Measurements from ENCODE around the gene WDR27. TPM values are rescaled to one million over a fixed set of nuclear protein-coding genes. Genes with fewer than 3 reads are reported as not detected.

WDR27 gene
- total RNA-seq, 5 donors from 2014 or later (not counting 1 experiment from before 2014, with no cell fraction given) = 39.7 to 71.5 (median 52.5) TPM

- Mint-ChIP-seq H3K4me3 (no peak overlapping the region), H3K9me3 (no peaks in the 10 kb centered on the region), H3K27ac (no peak overlapping the region), H3K27me3 (no peaks in the 10 kb centered on the region), H3K36me3 (peaks cover 3% of the 10 kb centered on the region), H3K4me1 (no peaks in the 10 kb centered on the region)
- ATAC-seq (replicated peaks in 1 of 4) (no peak), DNase-seq (no peak)
- H3K9me3 ChIP-seq = no peaks in the 10 kb centered on the region
- peaks cover 0 to 6% of the 10 kb centered on the region in 2 donors for H3K36me3 ChIP-seq (ENCODE audit: control insufficient read depth in 2 of 2, extremely low read depth in 1 of 2, insufficient read depth in 1 of 2, low read length in 1 of 2)
- H3K4me1 ChIP-seq (ENCODE audit: control insufficient read depth in 1 of 2, extremely low read depth in 1 of 2, insufficient read depth in 2 of 2, low read length in 2 of 2) = no peaks in the 10 kb centered on the region
- POLR2A ChIA-PET = no interaction called here
- no peak overlapping the region for H3K27ac ChIP-seq (ENCODE audit: low read length)
- 95% methylated on average over 18 of the region's 22 CpGs for WGBS (ENCODE audit: insufficient coverage)
- CTCF ChIA-PET = no interaction called here
- H3K4me3 ChIP-seq (ENCODE audit: control insufficient read depth in 1 of 2, extremely low read depth in 1 of 2, low read length in 1 of 2) = no peak overlapping the region
- no peaks in the 10 kb centered on the region for H3K27me3 ChIP-seq (replicated peaks in 1 of 2; ENCODE audit: control insufficient read depth in 2 of 2, extremely low read depth in 1 of 2, insufficient read depth in 2 of 2, low read length in 1 of 2)
Measured at GRCh38 chr6:169502445-169502844, 199.4 kb downstream of the WDR27 start.

- POLR2A ChIA-PET = interaction anchor here in 1 of 2 donors (0.6 kb wide), 1 partner anchor 217 kb away, joined by 3 read pairs; no protein-coding TSS in a partner anchor
Measured at GRCh38 chr6:169501777-169502313, 200.0 kb downstream of the WDR27 start.

DNA sequence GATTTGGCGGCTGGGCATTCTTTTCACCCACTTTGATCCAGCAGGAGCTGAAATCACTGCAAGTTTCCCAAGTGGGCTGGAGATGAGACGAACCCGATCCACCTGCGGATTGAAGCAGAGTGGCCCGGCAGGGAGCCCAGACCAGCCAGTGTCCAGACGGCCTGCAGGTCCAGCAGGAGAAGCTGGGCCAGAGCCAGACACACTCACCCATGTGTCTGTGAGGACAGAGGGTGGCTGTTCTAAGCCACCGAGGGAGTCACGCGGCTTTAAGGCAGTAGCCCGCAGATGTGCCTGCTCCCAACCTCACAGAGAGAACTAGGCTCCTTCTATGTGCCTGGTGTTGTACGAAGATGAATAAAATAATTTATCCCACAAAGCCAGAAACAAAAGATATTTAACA lies 200.7 kb downstream of the WDR27 start:
- H3K27me3 Mint-ChIP-seq = no peaks in the 10 kb centered on the region
- CTCF ChIA-PET = no interaction called here
- H3K9me3 Mint-ChIP-seq = no peaks in the 10 kb centered on the region
- no peaks in the 10 kb centered on the region for H3K4me1 Mint-ChIP-seq
- Histone ChIP-seq H3K9me3 (no peaks in the 10 kb centered on the region), H3K27ac (ENCODE audit: low read length) (no peak overlapping the region), H3K4me1 (ENCODE audit: control insufficient read depth in 1 of 2, extremely low read depth in 1 of 2, insufficient read depth in 2 of 2, low read length in 2 of 2) (no peaks in the 10 kb centered on the region), H3K36me3 (ENCODE audit: control insufficient read depth in 2 of 2, extremely low read depth in 1 of 2, insufficient read depth in 1 of 2, low read length in 1 of 2) (peaks cover 0 to 6% of the 10 kb centered on the region in 2 donors), H3K27me3 (replicated peaks in 1 of 2; ENCODE audit: control insufficient read depth in 2 of 2, extremely low read depth in 1 of 2, insufficient read depth in 2 of 2, low read length in 1 of 2) (no peaks in the 10 kb centered on the region), H3K4me3 (ENCODE audit: control insufficient read depth in 1 of 2, extremely low read depth in 1 of 2, low read length in 1 of 2) (no peak overlapping the region)
- ATAC-seq (replicated peaks in 1 of 4) = no peak
- WGBS (ENCODE audit: insufficient coverage) = 92% methylated on average over 7 of the region's 11 CpGs
- no peak overlapping the region for H3K27ac Mint-ChIP-seq
- POLR2A ChIA-PET = interaction anchor here in 1 of 2 donors (0.6 kb wide), 1 partner anchor 217 kb away, joined by 3 read pairs; no protein-coding TSS in a partner anchor
- H3K36me3 Mint-ChIP-seq = peaks cover 3% of the 10 kb centered on the region
- H3K4me3 Mint-ChIP-seq = no peak overlapping the region
- DNase-seq = no peak

More at GRCh38 chr6:169501777-169502313, 200.0 kb downstream of the WDR27 start:
- H3K27ac ChIP-seq (ENCODE audit: low read length) = no peak overlapping the region
- peaks cover 0 to 6% of the 10 kb centered on the region in 2 donors for H3K36me3 ChIP-seq (ENCODE audit: control insufficient read depth in 2 of 2, extremely low read depth in 1 of 2, insufficient read depth in 1 of 2, low read length in 1 of 2)
- no peaks in the 10 kb centered on the region for H3K4me1 ChIP-seq (ENCODE audit: control insufficient read depth in 1 of 2, extremely low read depth in 1 of 2, insufficient read depth in 2 of 2, low read length in 2 of 2)
- Mint-ChIP-seq H3K36me3 (peaks cover 3% of the 10 kb centered on the region), H3K4me1 (no peaks in the 10 kb centered on the region), H3K27ac (no peak overlapping the region), H3K27me3 (no peaks in the 10 kb centered on the region), H3K9me3 (no peaks in the 10 kb centered on the region), H3K4me3 (no peak overlapping the region)
- H3K9me3 ChIP-seq = no peaks in the 10 kb centered on the region
- ATAC-seq (replicated peaks in 1 of 4) (no peak), DNase-seq (no peak)
- CTCF ChIA-PET = no interaction called here
- no peak overlapping the region for H3K4me3 ChIP-seq (ENCODE audit: control insufficient read depth in 1 of 2, extremely low read depth in 1 of 2, low read length in 1 of 2)
- WGBS (ENCODE audit: insufficient coverage) = 94% methylated on average over 16 of the region's 32 CpGs
- H3K27me3 ChIP-seq (replicated peaks in 1 of 2; ENCODE audit: control insufficient read depth in 2 of 2, extremely low read depth in 1 of 2, insufficient read depth in 2 of 2, low read length in 1 of 2) = no peaks in the 10 kb centered on the region

GRCh38 chr6:169500688-169501087 lies 201.1 kb downstream of the WDR27 start:
- 86% methylated on average over 9 of the region's 15 CpGs for WGBS (ENCODE audit: insufficient coverage)
- Histone ChIP-seq H3K4me3 (ENCODE audit: control insufficient read depth in 1 of 2, extremely low read depth in 1 of 2, low read length in 1 of 2) (no peak overlapping the region), H3K36me3 (ENCODE audit: control insufficient read depth in 2 of 2, extremely low read depth in 1 of 2, insufficient read depth in 1 of 2, low read length in 1 of 2) (peaks cover 0 to 6% of the 10 kb centered on the region in 2 donors), H3K27me3 (replicated peaks in 1 of 2; ENCODE audit: control insufficient read depth in 2 of 2, extremely low read depth in 1 of 2, insufficient read depth in 2 of 2, low read length in 1 of 2) (no peaks in the 10 kb centered on the region), H3K9me3 (no peaks in the 10 kb centered on the region), H3K27ac (ENCODE audit: low read length) (no peak overlapping the region), H3K4me1 (ENCODE audit: control insufficient read depth in 1 of 2, extremely low read depth in 1 of 2, insufficient read depth in 2 of 2, low read length in 2 of 2) (no peaks in the 10 kb centered on the region)
- Mint-ChIP-seq H3K4me1 (no peaks in the 10 kb centered on the region), H3K27ac (no peak overlapping the region), H3K27me3 (no peaks in the 10 kb centered on the region), H3K4me3 (no peak overlapping the region), H3K9me3 (no peaks in the 10 kb centered on the region), H3K36me3 (peaks cover 3% of the 10 kb centered on the region)
- CTCF ChIA-PET = no interaction called here
- POLR2A ChIA-PET = no interaction called here
- ATAC-seq (replicated peaks in 1 of 4) (no peak), DNase-seq (no peak)

GRCh38 chr6:169499848-169500247 lies 202.0 kb downstream of the WDR27 start:
- ChIA-PET CTCF (no interaction called here), POLR2A (no interaction called here)
- DNase-seq = no peak
- Histone ChIP-seq H3K4me1 (ENCODE audit: control insufficient read depth in 1 of 2, extremely low read depth in 1 of 2, insufficient read depth in 2 of 2, low read length in 2 of 2) (no peaks in the 10 kb centered on the region), H3K27me3 (replicated peaks in 1 of 2; ENCODE audit: control insufficient read depth in 2 of 2, extremely low read depth in 1 of 2, insufficient read depth in 2 of 2, low read length in 1 of 2) (no peaks in the 10 kb centered on the region), H3K36me3 (ENCODE audit: control insufficient read depth in 2 of 2, extremely low read depth in 1 of 2, insufficient read depth in 1 of 2, low read length in 1 of 2) (peaks cover 0 to 6% of the 10 kb centered on the region in 2 donors), H3K4me3 (ENCODE audit: control insufficient read depth in 1 of 2, extremely low read depth in 1 of 2, low read length in 1 of 2) (no peak overlapping the region), H3K27ac (ENCODE audit: low read length) (no peak overlapping the region), H3K9me3 (no peaks in the 10 kb centered on the region)
- Mint-ChIP-seq H3K36me3 (peaks cover 3% of the 10 kb centered on the region), H3K4me3 (no peak overlapping the region), H3K9me3 (no peaks in the 10 kb centered on the region), H3K4me1 (no peaks in the 10 kb centered on the region), H3K27me3 (no peaks in the 10 kb centered on the region), H3K27ac (no peak overlapping the region)
- ATAC-seq (replicated peaks in 1 of 4) = no peak
- WGBS (ENCODE audit: insufficient coverage) = 86% methylated on average over 5 of the region's 7 CpGs

DNA sequence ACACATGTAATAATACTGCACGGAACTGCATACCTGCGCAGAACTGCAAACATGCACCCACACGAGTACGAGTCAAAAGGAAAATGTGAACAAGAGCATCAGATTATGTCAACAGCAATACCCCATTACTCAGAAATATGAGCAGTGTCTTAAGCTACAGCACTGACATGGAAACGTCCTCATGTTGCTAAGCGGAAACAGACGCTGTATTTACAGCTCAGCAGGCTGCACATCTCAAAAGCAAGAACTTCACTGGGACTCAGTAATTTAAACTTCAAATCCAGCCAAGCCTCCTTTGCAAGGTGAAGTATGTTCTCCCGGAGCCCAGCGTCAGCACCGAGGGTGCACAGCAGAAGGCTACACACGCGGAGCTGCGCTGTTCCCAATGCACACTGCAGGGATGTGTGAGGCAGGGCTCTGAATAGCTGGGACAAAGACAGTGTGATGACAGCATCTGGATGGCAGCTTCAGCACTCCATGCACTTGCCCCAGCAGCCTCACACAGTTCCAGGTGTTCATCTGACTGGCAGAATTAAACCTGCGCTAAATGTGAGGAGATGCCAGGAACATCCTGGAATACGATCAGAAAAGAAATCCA lies 202.8 kb downstream of the WDR27 start:
- WGBS (ENCODE audit: insufficient coverage) = 91% methylated on average over 7 of the region's 15 CpGs
- Mint-ChIP-seq H3K4me1 (no peaks in the 10 kb centered on the region), H3K9me3 (no peaks in the 10 kb centered on the region), H3K27me3 (no peaks in the 10 kb centered on the region), H3K4me3 (no peak overlapping the region), H3K27ac (no peak overlapping the region), H3K36me3 (peaks cover 6% of the 10 kb centered on the region)
- DNase-seq (no peak), ATAC-seq (replicated peaks in 1 of 4) (no peak)
- ChIA-PET POLR2A (no interaction called here), CTCF (interaction anchor here in 1 of 2 donors (0.6 kb wide), 1 partner anchor 382 kb away, joined by 4 read pairs; no protein-coding TSS in a partner anchor)
- no peaks in the 10 kb centered on the region for H3K27me3 ChIP-seq (replicated peaks in 1 of 2; ENCODE audit: control insufficient read depth in 2 of 2, extremely low read depth in 1 of 2, insufficient read depth in 2 of 2, low read length in 1 of 2)
- no peaks in the 10 kb centered on the region for H3K4me1 ChIP-seq (ENCODE audit: control insufficient read depth in 1 of 2, extremely low read depth in 1 of 2, insufficient read depth in 2 of 2, low read length in 2 of 2)
- peaks cover 0 to 6% of the 10 kb centered on the region in 2 donors for H3K36me3 ChIP-seq (ENCODE audit: control insufficient read depth in 2 of 2, extremely low read depth in 1 of 2, insufficient read depth in 1 of 2, low read length in 1 of 2)
- H3K27ac ChIP-seq (ENCODE audit: low read length) = no peak overlapping the region
- H3K9me3 ChIP-seq = no peaks in the 10 kb centered on the region
- H3K4me3 ChIP-seq (ENCODE audit: control insufficient read depth in 1 of 2, extremely low read depth in 1 of 2, low read length in 1 of 2) = no peak overlapping the region
